NB4 (cell line): ENCODE measurements around the gene INHA.

ENCODE experiments used
- MAX ChIP-seq: IDR thresholded peaks from 2 replicates; pipeline ENCODE4 v1.6.1; 2011; ENCODE audit warnings: low read depth, low read length
- MYC ChIP-seq: IDR thresholded peaks from 2 replicates; pipeline ENCODE4 v1.6.1; 2011; ENCODE audit warnings: low read depth, low read length
- POLR2A ChIP-seq: IDR thresholded peaks from 2 replicates; pipeline ENCODE4 v1.6.1; 2011; ENCODE audit warnings: mild to moderate bottlenecking; ENCODE audit not compliant: insufficient read length; ENCODE audit errors: extremely low read depth
- TF ChIP-seq, protein P1 (sequence below): IDR thresholded peaks from one replicate; pipeline ENCODE4 v1.5.1; 2012; ENCODE audit warnings: low read depth, low read length

GRCh38 chr2:219554350-219554749 lies 17.8 kb upstream of the INHA start:
- TF ChIP-seq POLR2A (no peak), MAX (no peak), MYC (no peak)
- TF ChIP-seq, protein P1, sequence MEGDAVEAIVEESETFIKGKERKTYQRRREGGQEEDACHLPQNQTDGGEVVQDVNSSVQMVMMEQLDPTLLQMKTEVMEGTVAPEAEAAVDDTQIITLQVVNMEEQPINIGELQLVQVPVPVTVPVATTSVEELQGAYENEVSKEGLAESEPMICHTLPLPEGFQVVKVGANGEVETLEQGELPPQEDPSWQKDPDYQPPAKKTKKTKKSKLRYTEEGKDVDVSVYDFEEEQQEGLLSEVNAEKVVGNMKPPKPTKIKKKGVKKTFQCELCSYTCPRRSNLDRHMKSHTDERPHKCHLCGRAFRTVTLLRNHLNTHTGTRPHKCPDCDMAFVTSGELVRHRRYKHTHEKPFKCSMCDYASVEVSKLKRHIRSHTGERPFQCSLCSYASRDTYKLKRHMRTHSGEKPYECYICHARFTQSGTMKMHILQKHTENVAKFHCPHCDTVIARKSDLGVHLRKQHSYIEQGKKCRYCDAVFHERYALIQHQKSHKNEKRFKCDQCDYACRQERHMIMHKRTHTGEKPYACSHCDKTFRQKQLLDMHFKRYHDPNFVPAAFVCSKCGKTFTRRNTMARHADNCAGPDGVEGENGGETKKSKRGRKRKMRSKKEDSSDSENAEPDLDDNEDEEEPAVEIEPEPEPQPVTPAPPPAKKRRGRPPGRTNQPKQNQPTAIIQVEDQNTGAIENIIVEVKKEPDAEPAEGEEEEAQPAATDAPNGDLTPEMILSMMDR, result no peak
